HepG2 (cell line): Measurements from ENCODE around the gene PLB1. TPM values are rescaled to one million over a fixed set of nuclear protein-coding genes. Genes with fewer than 3 reads are reported as not detected.

Source experiments
- ATAC-seq: fragments of 200-7000 bp; cut with Tn5 transposase; 3 replicates; pipeline ENCODE4 v1.9.1; 2020; ENCODE audit warnings: mild to moderate bottlenecking, moderate library complexity
- BruUV-seq: library from RNA; stranded (reverse); fragments of 400-500 nt; replicated peaks from 2 replicates; lab custom pipeline; 2021; lab: Mats Ljungman, UMichigan
- CTCF ChIA-PET: fragments of 300-600 bp; formaldehyde crosslinking; extraction: SDS; loops from one replicate; lab custom pipeline; 2021; ENCODE audit warnings: low total read pairs, inconsistent platforms, low intra/inter-chr PET ratio; lab: Yijun Ruan, JAX
- POLR2A ChIA-PET: fragments of 350-600 bp; sonication (Branson Sonifier 250); formaldehyde crosslinking; loops from one replicate; lab custom pipeline; 2020; ENCODE audit warnings: antibody characterized with exemption, inconsistent platforms; lab: Yijun Ruan, JAX
- DNase-seq: peaks from one replicate; pipeline ENCODE4 v3.0.0-alpha.2; 2015; ENCODE audit warnings: low spot score
- FAIRE-seq: peaks from 3 replicates; lab custom pipeline; 2011; peaks lifted over from hg19 to GRCh38; lab: Jason Lieb, UNC
- H2AFZ ChIP-seq: one replicate; pipeline ENCODE4 v1.6.1; 2011; ENCODE audit warnings: low read length, inconsistent platforms
- H3K27ac ChIP-seq: fragments of 300-600 bp; 3 replicates; pipeline ENCODE4 v1.8.0; 2011; ENCODE audit warnings: mixed run types, mild to moderate bottlenecking, mixed read lengths, low read length, inconsistent platforms; ENCODE audit not compliant: insufficient read depth; ENCODE audit errors: extremely low read length
- H3K27me3 ChIP-seq, 2 experiments: fragments of 200-600 bp in 1 of 2; 2 replicates in 1 of 2; 3 replicates in 1 of 2; pipeline versions ENCODE4 v1.6.0 to v1.8.0; 2011; ENCODE audit warnings: low read length in 2 of 2, mild to moderate bottlenecking in 2 of 2, moderate library complexity in 2 of 2, inconsistent platforms in 1 of 2; ENCODE audit not compliant: insufficient read depth in 2 of 2, control insufficient read depth in 1 of 2
- H3K36me3 ChIP-seq, 2 experiments: fragments of 200-600 bp in 1 of 2; replicated peaks in 1 of 2; 2 replicates in 1 of 2; 3 replicates in 1 of 2; pipeline versions ENCODE4 v1.5.1 to v1.8.0; 2011; ENCODE audit warnings: low read length in 2 of 2, inconsistent platforms in 1 of 2; ENCODE audit not compliant: insufficient read depth in 2 of 2, control insufficient read depth in 1 of 2
- H3K4me1 ChIP-seq: 2 replicates; pipeline ENCODE4 v1.5.1; 2012; ENCODE audit warnings: low read length, inconsistent platforms; ENCODE audit not compliant: insufficient read depth
- H3K4me2 ChIP-seq: 2 replicates; pipeline ENCODE4 v1.6.0; 2011; ENCODE audit warnings: low read depth, low read length, inconsistent platforms
- H3K4me3 ChIP-seq, 3 experiments: fragments of 200-600 bp in 1 of 3; sonication (generic), shearing (Covaris generic) in 1 of 3; replicated peaks in 1 of 3; 2 replicates each; pipeline ENCODE4 v1.5.1; 2011 to 2016; ENCODE audit warnings: low read length in 3 of 3, inconsistent platforms in 2 of 3, low read depth in 2 of 3, mild to moderate bottlenecking in 2 of 3, control low read depth in 1 of 3, mixed read lengths in 1 of 3; ENCODE audit not compliant: insufficient read depth in 1 of 3
- H3K79me2 ChIP-seq: one replicate; pipeline ENCODE4 v1.6.1; 2011; ENCODE audit warnings: low read length, inconsistent platforms; ENCODE audit not compliant: insufficient read depth
- H3K9ac ChIP-seq: 2 replicates; pipeline ENCODE4 v1.6.0; 2011; ENCODE audit warnings: mild to moderate bottlenecking, low read depth, low read length, inconsistent platforms; ENCODE audit not compliant: insufficient read depth
- H3K9me3 ChIP-seq: 2 replicates; pipeline ENCODE4 v1.5.1; 2012; ENCODE audit warnings: mild to moderate bottlenecking, low read length
- H4K20me1 ChIP-seq: 2 replicates; pipeline ENCODE4 v1.6.0; 2011; ENCODE audit warnings: inconsistent platforms, mild to moderate bottlenecking, low read length, moderate library complexity; ENCODE audit not compliant: insufficient read depth
- IKZF1 ChIP-seq: fragments of 450-650 bp; IDR thresholded peaks from 2 replicates; pipeline ENCODE4 v1.7.1; 2016
- KAT7 ChIP-seq: IDR thresholded peaks from 2 replicates; pipeline ENCODE4 v1.6.1; 2018; ENCODE audit warnings: borderline replicate concordance, missing compliant biosample characterization
- PHB2 ChIP-seq: fragments of 450-650 bp; IDR thresholded peaks from 2 replicates; pipeline ENCODE4 v1.6.1; 2018; ENCODE audit not compliant: partially characterized antibody
- RARA ChIP-seq: IDR thresholded peaks from 2 replicates; pipeline ENCODE4 v1.6.1; 2016; ENCODE audit warnings: missing genetic modification reagents, missing compliant biosample characterization
- ZFP36 ChIP-seq: fragments of 150-350 bp; IDR thresholded peaks from 2 replicates; pipeline ENCODE4 v1.6.1; 2018; ENCODE audit warnings: borderline replicate concordance, low read length, low read depth; ENCODE audit not compliant: partially characterized antibody
- ZNF205 ChIP-seq: IDR thresholded peaks from 2 replicates; pipeline ENCODE4 v1.6.1; 2018; ENCODE audit warnings: missing biosample characterization, missing genetic modification reagents
- ZNF839 ChIP-seq: sonication (generic); formaldehyde crosslinking; IDR thresholded peaks from 2 replicates; pipeline ENCODE4 v1.4.0; 2020; ENCODE audit warnings: missing genetic modification reagents, mild to moderate bottlenecking, borderline replicate concordance
- ZNF841 ChIP-seq: sonication (generic); formaldehyde crosslinking; IDR thresholded peaks from 2 replicates; pipeline ENCODE4 v1.8.1; 2023; ENCODE audit warnings: missing genetic modification reagents, borderline replicate concordance
- WGBS: methylation state at CpG from one replicate; pipeline ENCODE4 v1.1.6; 2017; ENCODE audit warnings: low lambda C conversion rate; 5-methylcytosine and 5-hydroxymethylcytosine counted together
- in situ Hi-C: cut with HindIII; loops from 2 replicates; pipeline ENCODE4 v1.10.0; 2017; ENCODE audit warnings: low pct_unique_long_range_greater_than_20kb; ENCODE audit not compliant: extremely low pct_ligation_motif_present
- intact Hi-C: fragments of 100-400 bp; cut with micrococcal nuclease; formaldehyde crosslinking; loops from one replicate; pipeline ENCODE4 v1.10.0; 2022; ENCODE audit not compliant: unreplicated experiment
- polyA plus RNA-seq, 8 experiments: library from polyadenylated mRNA; depleted of rRNA in 3 of 8; stranded (reverse) in 7 of 8; unstranded in 1 of 8; fragments of >200 nt; fragmentation: Illumina TruSeq in 4 of 8; extraction: Trizol in 4 of 8; gene quantifications; 2 replicates each; pipeline versions ENCODE4 v1.2.1 to v1.2.3, GENCODE V29; 2011 to 2016; ENCODE audit warnings: low read depth in 4 of 8, missing spikeins in 1 of 8, mixed read lengths in 1 of 8; ENCODE audit not compliant: insufficient read depth in 1 of 8
- total RNA-seq, 5 experiments: library from RNA; depleted of rRNA; stranded (reverse); fragments of >200 nt; fragmentation: Illumina TruSeq; extraction: Trizol; gene quantifications; 2 replicates each; pipeline ENCODE4 v1.2.3, GENCODE V29; 2016; ENCODE audit warnings: low read depth in 1 of 5
- TF ChIP-seq, protein P1 (sequence below): sonication (generic); formaldehyde crosslinking; IDR thresholded peaks from 2 replicates; pipeline ENCODE4 v1.5.0; 2020; ENCODE audit warnings: mild to moderate bottlenecking, missing genetic modification reagents
- TF ChIP-seq, protein P2 (sequence below): sonication (generic); formaldehyde crosslinking; IDR thresholded peaks from 2 replicates; pipeline ENCODE4 v1.9.0; 2021; ENCODE audit warnings: missing genetic modification reagents, mild to moderate bottlenecking, borderline replicate concordance
- TF ChIP-seq, protein P3 (sequence below): sonication (generic); formaldehyde crosslinking; IDR thresholded peaks from 2 replicates; pipeline ENCODE4 v1.4.0; 2020; ENCODE audit warnings: missing genetic modification reagents
- TF ChIP-seq, protein P4 (sequence below): sonication (generic); formaldehyde crosslinking; IDR thresholded peaks from 2 replicates; pipeline ENCODE4 v1.4.0; 2020; ENCODE audit warnings: missing genetic modification reagents, mild to moderate bottlenecking, borderline replicate concordance

The PLB1 gene
- total and polyA plus RNA-seq, 2 of the 13 experiments (the other 11 are each of a cell fraction or from before 2014, with no cell fraction given): 0.20 to 1.8 TPM

DNA sequence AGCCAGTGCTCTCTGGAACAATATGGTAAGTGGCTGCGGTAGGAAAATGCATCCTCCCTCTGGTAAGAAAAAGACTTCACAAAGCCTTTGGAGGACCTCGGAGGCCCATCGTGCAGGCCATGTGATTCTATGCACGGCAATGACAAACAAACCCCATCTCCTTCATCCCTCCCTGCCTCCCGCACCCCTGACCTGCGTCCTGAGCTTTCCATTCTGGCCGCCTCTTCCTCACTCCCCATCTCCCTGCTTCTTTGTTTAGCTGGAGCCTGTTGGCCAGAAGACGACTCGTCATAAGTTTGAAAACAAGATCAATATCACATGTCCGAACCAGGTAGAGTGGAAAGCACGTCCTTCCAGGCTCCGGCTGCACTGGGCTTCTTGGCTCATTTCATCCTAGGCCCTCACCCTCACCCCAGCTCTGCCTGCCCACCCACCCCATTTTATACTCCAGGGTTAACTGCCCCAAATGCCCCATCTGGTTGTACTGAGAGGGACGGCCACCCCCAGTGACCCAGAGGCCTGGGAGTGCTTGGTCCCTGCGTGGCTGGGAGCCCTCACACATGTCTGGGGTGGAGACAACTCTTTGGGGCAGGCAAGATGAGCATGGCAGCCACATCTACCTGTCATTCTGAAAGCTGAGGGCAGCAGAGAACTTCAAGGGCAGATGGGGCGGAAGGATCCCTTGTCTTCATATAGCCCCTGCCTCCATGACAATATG, 94.0 kb downstream of the PLB1 start (continued):
- TF ChIP-seq, protein P1, sequence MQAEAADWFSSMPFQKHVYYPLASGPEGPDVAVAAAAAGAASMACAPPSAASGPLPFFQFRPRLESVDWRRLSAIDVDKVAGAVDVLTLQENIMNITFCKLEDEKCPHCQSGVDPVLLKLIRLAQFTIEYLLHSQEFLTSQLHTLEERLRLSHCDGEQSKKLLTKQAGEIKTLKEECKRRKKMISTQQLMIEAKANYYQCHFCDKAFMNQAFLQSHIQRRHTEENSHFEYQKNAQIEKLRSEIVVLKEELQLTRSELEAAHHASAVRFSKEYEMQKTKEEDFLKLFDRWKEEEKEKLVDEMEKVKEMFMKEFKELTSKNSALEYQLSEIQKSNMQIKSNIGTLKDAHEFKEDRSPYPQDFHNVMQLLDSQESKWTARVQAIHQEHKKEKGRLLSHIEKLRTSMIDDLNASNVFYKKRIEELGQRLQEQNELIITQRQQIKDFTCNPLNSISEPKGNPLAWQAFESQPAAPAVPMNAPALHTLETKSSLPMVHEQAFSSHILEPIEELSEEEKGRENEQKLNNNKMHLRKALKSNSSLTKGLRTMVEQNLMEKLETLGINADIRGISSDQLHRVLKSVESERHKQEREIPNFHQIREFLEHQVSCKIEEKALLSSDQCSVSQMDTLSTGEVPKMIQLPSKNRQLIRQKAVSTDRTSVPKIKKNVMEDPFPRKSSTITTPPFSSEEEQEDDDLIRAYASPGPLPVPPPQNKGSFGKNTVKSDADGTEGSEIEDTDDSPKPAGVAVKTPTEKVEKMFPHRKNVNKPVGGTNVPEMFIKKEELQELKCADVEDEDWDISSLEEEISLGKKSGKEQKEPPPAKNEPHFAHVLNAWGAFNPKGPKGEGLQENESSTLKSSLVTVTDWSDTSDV (CRISPR knock-in tag): no peak
- TF ChIP-seq ZNF841 (CRISPR knock-in tag) (no peak), PHB2 (no peak)

DNA sequence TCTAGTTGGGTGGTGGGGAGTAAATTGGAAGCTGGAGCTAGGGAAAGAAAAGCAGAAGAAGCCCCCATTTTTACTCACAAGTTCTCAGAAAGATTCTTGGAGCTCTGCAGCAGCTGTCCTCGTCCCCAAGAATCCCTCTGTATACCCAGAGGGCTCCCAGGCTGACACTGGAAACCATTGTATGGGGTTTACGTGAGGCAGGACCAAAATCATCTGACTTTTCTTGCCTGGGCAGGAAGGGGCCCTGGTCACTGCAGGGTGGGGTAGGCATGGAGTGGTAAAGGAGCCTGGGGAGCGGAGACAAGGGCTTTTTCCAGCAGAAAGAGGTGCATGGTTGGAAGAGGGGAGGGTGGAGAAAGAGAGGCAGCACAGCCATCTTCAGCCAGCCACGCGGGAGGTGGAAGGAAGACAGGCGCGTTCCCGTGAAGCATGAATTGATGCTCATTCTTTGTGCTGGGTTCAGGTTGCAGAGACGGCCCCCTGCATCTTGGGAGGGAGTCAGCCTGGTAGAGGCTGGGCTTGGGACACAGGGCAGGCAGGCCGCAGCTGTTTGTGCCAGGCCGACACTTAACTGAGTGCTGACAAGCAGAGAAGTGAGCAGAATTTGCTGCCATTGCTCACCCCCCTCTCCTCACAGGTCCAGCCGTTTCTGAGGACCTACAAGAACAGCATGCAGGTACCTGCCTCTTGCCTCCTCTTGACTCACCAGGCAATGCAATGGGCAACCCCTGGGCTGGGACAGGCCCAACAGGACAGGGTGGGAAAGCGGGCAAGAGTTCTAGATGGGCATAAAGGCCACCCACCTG, 94.8 kb downstream of the PLB1 start:
- Histone ChIP-seq H2AFZ (no peak overlapping the region), H3K4me1 (peaks cover 16% of the 10 kb centered on the region), H3K4me3 (no peak overlapping the region), H3K27me3 (peaks cover 6 to 45% of the 10 kb centered on the region in 2 experiments; a peak in 4 of 5 replicates), H4K20me1 (no peaks in the 10 kb centered on the region), H3K36me3 (no peaks in the 10 kb centered on the region), H3K4me2 (no peak overlapping the region), H3K27ac (no peak overlapping the region), H3K9ac (no peak overlapping the region), H3K79me2 (no peaks in the 10 kb centered on the region), H3K9me3 (no peaks in the 10 kb centered on the region)
- ChIA-PET POLR2A (interaction anchor here (0.6 kb wide), 1 partner anchor 161 kb away, joined by 3 read pairs; the partner anchor contains the start of gene PPP1CB), CTCF (no interaction called here)
- in situ Hi-C loops (loop anchor here (10.0 kb wide), 1 partner anchor 164 kb away; the partner anchor contains the start of gene PPP1CB), intact Hi-C loops (no loop called here)
- ATAC-seq: no peak
- no peak for FAIRE-seq
- BruUV-seq: no TSS peak
- 38% methylated on average over 13 of the region's 13 CpGs for WGBS
- no peak for DNase-seq
- TF ChIP-seq KAT7 (CRISPR knock-in tag): no peak
- TF ChIP-seq IKZF1: no peak
- TF ChIP-seq, protein P2, sequence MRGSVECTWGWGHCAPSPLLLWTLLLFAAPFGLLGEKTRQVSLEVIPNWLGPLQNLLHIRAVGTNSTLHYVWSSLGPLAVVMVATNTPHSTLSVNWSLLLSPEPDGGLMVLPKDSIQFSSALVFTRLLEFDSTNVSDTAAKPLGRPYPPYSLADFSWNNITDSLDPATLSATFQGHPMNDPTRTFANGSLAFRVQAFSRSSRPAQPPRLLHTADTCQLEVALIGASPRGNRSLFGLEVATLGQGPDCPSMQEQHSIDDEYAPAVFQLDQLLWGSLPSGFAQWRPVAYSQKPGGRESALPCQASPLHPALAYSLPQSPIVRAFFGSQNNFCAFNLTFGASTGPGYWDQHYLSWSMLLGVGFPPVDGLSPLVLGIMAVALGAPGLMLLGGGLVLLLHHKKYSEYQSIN (CRISPR knock-in tag): no peak
- TF ChIP-seq, protein P3, sequence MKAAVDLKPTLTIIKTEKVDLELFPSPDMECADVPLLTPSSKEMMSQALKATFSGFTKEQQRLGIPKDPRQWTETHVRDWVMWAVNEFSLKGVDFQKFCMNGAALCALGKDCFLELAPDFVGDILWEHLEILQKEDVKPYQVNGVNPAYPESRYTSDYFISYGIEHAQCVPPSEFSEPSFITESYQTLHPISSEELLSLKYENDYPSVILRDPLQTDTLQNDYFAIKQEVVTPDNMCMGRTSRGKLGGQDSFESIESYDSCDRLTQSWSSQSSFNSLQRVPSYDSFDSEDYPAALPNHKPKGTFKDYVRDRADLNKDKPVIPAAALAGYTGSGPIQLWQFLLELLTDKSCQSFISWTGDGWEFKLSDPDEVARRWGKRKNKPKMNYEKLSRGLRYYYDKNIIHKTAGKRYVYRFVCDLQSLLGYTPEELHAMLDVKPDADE (CRISPR knock-in tag): no peak
- no peak for TF ChIP-seq ZNF205
- TF ChIP-seq ZFP36: no peak
- TF ChIP-seq, protein P4, sequence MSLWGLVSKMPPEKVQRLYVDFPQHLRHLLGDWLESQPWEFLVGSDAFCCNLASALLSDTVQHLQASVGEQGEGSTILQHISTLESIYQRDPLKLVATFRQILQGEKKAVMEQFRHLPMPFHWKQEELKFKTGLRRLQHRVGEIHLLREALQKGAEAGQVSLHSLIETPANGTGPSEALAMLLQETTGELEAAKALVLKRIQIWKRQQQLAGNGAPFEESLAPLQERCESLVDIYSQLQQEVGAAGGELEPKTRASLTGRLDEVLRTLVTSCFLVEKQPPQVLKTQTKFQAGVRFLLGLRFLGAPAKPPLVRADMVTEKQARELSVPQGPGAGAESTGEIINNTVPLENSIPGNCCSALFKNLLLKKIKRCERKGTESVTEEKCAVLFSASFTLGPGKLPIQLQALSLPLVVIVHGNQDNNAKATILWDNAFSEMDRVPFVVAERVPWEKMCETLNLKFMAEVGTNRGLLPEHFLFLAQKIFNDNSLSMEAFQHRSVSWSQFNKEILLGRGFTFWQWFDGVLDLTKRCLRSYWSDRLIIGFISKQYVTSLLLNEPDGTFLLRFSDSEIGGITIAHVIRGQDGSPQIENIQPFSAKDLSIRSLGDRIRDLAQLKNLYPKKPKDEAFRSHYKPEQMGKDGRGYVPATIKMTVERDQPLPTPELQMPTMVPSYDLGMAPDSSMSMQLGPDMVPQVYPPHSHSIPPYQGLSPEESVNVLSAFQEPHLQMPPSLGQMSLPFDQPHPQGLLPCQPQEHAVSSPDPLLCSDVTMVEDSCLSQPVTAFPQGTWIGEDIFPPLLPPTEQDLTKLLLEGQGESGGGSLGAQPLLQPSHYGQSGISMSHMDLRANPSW (CRISPR knock-in tag): no peak
- no peak for TF ChIP-seq RARA
- no peak for TF ChIP-seq ZNF839
